Measurements from ENCODE around the gene DOK6. TPM values are rescaled to one million over a fixed set of nuclear protein-coding genes. Genes with fewer than 3 reads are reported as not detected.

Gene DOK6
- total and polyA plus RNA-seq, 2 donors (not counting 1 experiment from before 2014, with no cell fraction given), result not detected

DNA sequence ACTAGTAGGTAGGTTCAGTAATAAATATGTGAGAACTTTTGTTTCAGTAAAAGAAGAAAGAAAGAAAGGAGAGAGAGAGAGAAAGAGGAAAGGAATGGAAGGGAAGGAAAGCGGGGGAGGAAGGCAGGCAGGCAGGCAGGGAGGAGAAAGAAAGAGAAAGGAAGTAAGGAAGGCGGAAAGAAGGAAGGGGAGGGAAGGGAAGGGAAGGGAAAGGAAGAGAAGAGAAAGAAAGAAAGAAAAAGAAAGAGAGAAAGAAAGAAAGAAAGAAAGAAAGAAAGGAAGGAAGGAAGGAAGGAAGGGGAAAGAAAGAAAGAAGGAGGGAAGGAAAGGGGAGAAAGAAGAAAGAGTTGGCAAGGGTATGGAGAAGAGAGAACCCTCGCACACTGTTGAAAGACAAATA, 479.4 kb downstream of the DOK6 start:
- no peaks in the 10 kb centered on the region for H3K9me3 ChIP-seq (ENCODE audit: control extremely low read depth in 1 of 3, control insufficient read depth in 2 of 3, insufficient read depth in 1 of 3, low read length in 2 of 3)
- ATAC-seq (ENCODE audit: low read depth) (no peak), DNase-seq (no peak)
- H4K20me1 ChIP-seq (ENCODE audit: control insufficient read depth, insufficient read depth, low read length, poor library complexity, severe bottlenecking), result no peaks in the 10 kb centered on the region
- H3K27me3 ChIP-seq (replicated peaks in 1 of 4; ENCODE audit: control extremely low read depth in 1 of 4, control insufficient read depth in 3 of 4, insufficient read depth in 4 of 4, low read length in 3 of 4), result no peaks in the 10 kb centered on the region
- no peak overlapping the region for H3K4me2 ChIP-seq (replicated peaks; ENCODE audit: low read depth, low read length, poor library complexity, severe bottlenecking)
- H3K79me2 ChIP-seq (ENCODE audit: control insufficient read depth, insufficient read depth, low read length), result no peaks in the 10 kb centered on the region
- ChIA-PET POLR2A (no interaction called here), CTCF (no interaction called here)
- no peak overlapping the region for H2AFZ ChIP-seq (ENCODE audit: insufficient read depth, low read depth, low read length, poor library complexity, severe bottlenecking)
- Mint-ChIP-seq H3K27me3 (no peaks in the 10 kb centered on the region), H3K4me1 (peaks cover 18% of the 10 kb centered on the region), H3K9me3 (ENCODE audit: insufficient read depth) (no peaks in the 10 kb centered on the region), H3K27ac (no peak overlapping the region), H3K4me3 (no peak overlapping the region)
- TF ChIP-seq, protein P1, sequence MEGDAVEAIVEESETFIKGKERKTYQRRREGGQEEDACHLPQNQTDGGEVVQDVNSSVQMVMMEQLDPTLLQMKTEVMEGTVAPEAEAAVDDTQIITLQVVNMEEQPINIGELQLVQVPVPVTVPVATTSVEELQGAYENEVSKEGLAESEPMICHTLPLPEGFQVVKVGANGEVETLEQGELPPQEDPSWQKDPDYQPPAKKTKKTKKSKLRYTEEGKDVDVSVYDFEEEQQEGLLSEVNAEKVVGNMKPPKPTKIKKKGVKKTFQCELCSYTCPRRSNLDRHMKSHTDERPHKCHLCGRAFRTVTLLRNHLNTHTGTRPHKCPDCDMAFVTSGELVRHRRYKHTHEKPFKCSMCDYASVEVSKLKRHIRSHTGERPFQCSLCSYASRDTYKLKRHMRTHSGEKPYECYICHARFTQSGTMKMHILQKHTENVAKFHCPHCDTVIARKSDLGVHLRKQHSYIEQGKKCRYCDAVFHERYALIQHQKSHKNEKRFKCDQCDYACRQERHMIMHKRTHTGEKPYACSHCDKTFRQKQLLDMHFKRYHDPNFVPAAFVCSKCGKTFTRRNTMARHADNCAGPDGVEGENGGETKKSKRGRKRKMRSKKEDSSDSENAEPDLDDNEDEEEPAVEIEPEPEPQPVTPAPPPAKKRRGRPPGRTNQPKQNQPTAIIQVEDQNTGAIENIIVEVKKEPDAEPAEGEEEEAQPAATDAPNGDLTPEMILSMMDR (IDR thresholded peaks at IDR 0.05), result no peak
- no peak for TF ChIP-seq EZH2 (IDR thresholded peaks at IDR 0.05; ENCODE audit: borderline replicate concordance, insufficient read depth, low read depth, low read length, poor library complexity, severe bottlenecking)
- no peak overlapping the region for H3K4me3 ChIP-seq (ENCODE audit: control extremely low read depth in 1 of 5, extremely low read depth in 1 of 5, insufficient read depth in 1 of 5, low read depth in 2 of 5, low read length in 4 of 5)
- no peak overlapping the region for H3K27ac ChIP-seq (ENCODE audit: low read length in 2 of 2)
- intact Hi-C loops (cut with micrococcal nuclease), result no loop called here
- no peak overlapping the region for H3K9ac ChIP-seq (ENCODE audit: low read length)
- H3K36me3 ChIP-seq (replicated peaks in 1 of 2; ENCODE audit: control extremely low read depth in 1 of 2, control insufficient read depth in 1 of 2, extremely low read depth in 1 of 2, insufficient read depth in 2 of 2, low read length in 1 of 2), result no peaks in the 10 kb centered on the region
- H3K4me1 ChIP-seq (ENCODE audit: control insufficient read depth in 2 of 2, insufficient read depth in 2 of 2, low read length in 2 of 2), result peaks cover 8 to 9% of the 10 kb centered on the region in 2 donors
- WGBS (ENCODE audit: insufficient coverage), result 97% methylated on average over 2 of the region's 3 CpGs

DNA sequence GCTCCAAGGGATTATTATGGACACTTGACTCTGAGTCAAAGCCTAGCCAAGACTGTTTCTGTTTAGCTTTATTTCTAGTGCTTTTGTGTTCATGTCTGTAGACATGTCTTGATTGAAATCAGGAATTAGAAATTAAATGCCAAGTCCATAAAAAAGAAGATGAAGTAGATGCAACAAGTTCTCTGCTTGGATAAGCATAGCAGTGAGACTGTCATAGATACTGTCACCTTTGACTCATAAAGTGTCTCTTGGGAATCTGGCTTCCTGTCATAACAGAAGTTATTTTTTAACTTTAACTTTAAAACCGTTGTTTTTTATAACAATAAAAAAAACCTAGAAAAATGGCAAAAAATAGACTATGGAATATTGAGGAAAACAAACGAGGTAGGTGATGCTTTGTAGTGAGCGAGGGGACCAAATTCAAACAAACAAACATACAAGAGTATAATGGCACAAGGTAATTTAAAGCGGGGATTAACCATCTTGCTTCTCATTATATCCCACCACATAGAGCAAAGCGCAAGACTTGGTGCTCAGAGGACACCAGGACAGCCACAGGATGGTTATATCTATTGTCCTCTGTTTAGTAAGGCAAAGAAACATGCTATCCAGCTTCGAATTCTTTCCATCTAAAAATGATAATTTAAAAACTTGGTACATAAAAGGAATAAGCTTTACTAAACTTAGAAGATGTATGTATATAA, 482.4 kb downstream of the DOK6 start:
- intact Hi-C loops (cut with micrococcal nuclease), result no loop called here
- no peak for DNase-seq
- peak overlapping the region; percentile 17 for H3K4me3 Mint-ChIP-seq
- peak overlapping the region; percentile 9 for H3K4me2 ChIP-seq (replicated peaks; ENCODE audit: low read depth, low read length, poor library complexity, severe bottlenecking)
- no CpG with 5 or more reads among the region's 6 CpGs for WGBS (ENCODE audit: insufficient coverage)
- CTCF ChIA-PET, result no interaction called here
- TF ChIP-seq, protein P1 (IDR thresholded peaks at IDR 0.05), result no peak
- no peak for TF ChIP-seq EZH2 (IDR thresholded peaks at IDR 0.05; ENCODE audit: borderline replicate concordance, insufficient read depth, low read depth, low read length, poor library complexity, severe bottlenecking)
- no peaks in the 10 kb centered on the region for H3K36me3 ChIP-seq (replicated peaks in 1 of 2; ENCODE audit: control extremely low read depth in 1 of 2, control insufficient read depth in 1 of 2, extremely low read depth in 1 of 2, insufficient read depth in 2 of 2, low read length in 1 of 2)
- POLR2A ChIA-PET, result no interaction called here
- no peaks in the 10 kb centered on the region for H3K79me2 ChIP-seq (ENCODE audit: control insufficient read depth, insufficient read depth, low read length)
- peak; percentile 61 for ATAC-seq (ENCODE audit: low read depth)
- H3K27ac Mint-ChIP-seq, result no peak overlapping the region
- H3K27ac ChIP-seq (ENCODE audit: low read length in 2 of 2), result no peak overlapping the region
- peaks cover 0 to 1% (median 0%) of the 10 kb centered on the region in 3 donors for H3K9me3 ChIP-seq (ENCODE audit: control extremely low read depth in 1 of 3, control insufficient read depth in 2 of 3, insufficient read depth in 1 of 3, low read length in 2 of 3)
- no peak overlapping the region for H3K4me3 ChIP-seq (ENCODE audit: control extremely low read depth in 1 of 5, extremely low read depth in 1 of 5, insufficient read depth in 1 of 5, low read depth in 2 of 5, low read length in 4 of 5)
- no peaks in the 10 kb centered on the region for H3K27me3 Mint-ChIP-seq
- peaks cover 8 to 9% of the 10 kb centered on the region in 2 donors for H3K4me1 ChIP-seq (ENCODE audit: control insufficient read depth in 2 of 2, insufficient read depth in 2 of 2, low read length in 2 of 2)
- peak overlapping the region; percentile 8 for H3K9ac ChIP-seq (ENCODE audit: low read length)
- no peak overlapping the region for H2AFZ ChIP-seq (ENCODE audit: insufficient read depth, low read depth, low read length, poor library complexity, severe bottlenecking)
- H3K9me3 Mint-ChIP-seq (ENCODE audit: insufficient read depth), result no peaks in the 10 kb centered on the region
- H3K4me1 Mint-ChIP-seq, result peaks cover 21% of the 10 kb centered on the region
- H3K27me3 ChIP-seq (replicated peaks in 1 of 4; ENCODE audit: control extremely low read depth in 1 of 4, control insufficient read depth in 3 of 4, insufficient read depth in 4 of 4, low read length in 3 of 4), result no peaks in the 10 kb centered on the region
- H4K20me1 ChIP-seq (ENCODE audit: control insufficient read depth, insufficient read depth, low read length, poor library complexity, severe bottlenecking), result no peaks in the 10 kb centered on the region

Data from B cell (primary cell).